GM12878 (cell line): ENCODE data around the gene SPHK2. TPM values are rescaled to one million over a fixed set of nuclear protein-coding genes. Genes with fewer than 3 reads are reported as not detected.

Experiments
- ATAC-seq: fragments of 200-7000 bp; cut with Tn5 transposase; 3 replicates; pipeline ENCODE4 v1.9.1; 2020; ENCODE audit warnings: mild to moderate bottlenecking, moderate library complexity
- BruUV-seq: library from RNA; stranded (reverse); fragments of 400-500 nt; replicated peaks from 2 replicates; lab custom pipeline; 2021; lab: Mats Ljungman, UMichigan
- CTCF ChIA-PET: fragments of 300-600 bp; sonication (Branson Sonifier 250); formaldehyde crosslinking; extraction: SDS; loops from one replicate; lab custom pipeline; 2021; ENCODE audit warnings: inconsistent platforms; lab: Yijun Ruan, JAX
- POLR2A ChIA-PET: fragments of 350-600 bp; formaldehyde crosslinking; extraction: SDS; loops from one replicate; lab custom pipeline; 2021; ENCODE audit warnings: inconsistent platforms; lab: Charles Lee
- RAD21 ChIA-PET: fragments of 300-600 bp; sonication (Branson Sonifier 250); formaldehyde crosslinking; loops from one replicate; lab custom pipeline; 2023; ENCODE audit warnings: antibody characterized with exemption; ENCODE audit not compliant: unreplicated experiment; lab: Charles Lee
- SMC1A ChIA-PET: fragments of 300-600 bp; sonication (Branson Sonifier 250); formaldehyde crosslinking; loops from one replicate; lab custom pipeline; 2023; ENCODE audit not compliant: unreplicated experiment, uncharacterized antibody; lab: Charles Lee
- DNase-seq: peaks from one replicate; pipeline ENCODE4 v3.0.0-alpha.2; 2011; ENCODE audit warnings: low read depth, low spot score
- FAIRE-seq: peaks from 3 replicates; lab custom pipeline; 2011; peaks lifted over from hg19 to GRCh38; lab: Jason Lieb, UNC
- H2AFZ ChIP-seq: 2 replicates; pipeline ENCODE4 v1.6.0; 2011; ENCODE audit warnings: low read depth, low read length, control low read depth; ENCODE audit not compliant: control insufficient read depth
- H3K27ac ChIP-seq: 2 replicates; pipeline ENCODE4 v1.5.1; 2011; ENCODE audit warnings: control low read depth; ENCODE audit not compliant: control insufficient read depth, insufficient read depth
- H3K27me3 ChIP-seq, 2 experiments: replicated peaks in 1 of 2; 2 replicates each; pipeline versions ENCODE4 v1.6.0 to v1.6.1; 2011; ENCODE audit warnings: low read length in 1 of 2; ENCODE audit not compliant: control insufficient read depth in 2 of 2, insufficient read depth in 2 of 2
- H3K36me3 ChIP-seq, 2 experiments: 2 replicates each; pipeline ENCODE4 v1.5.1; 2011; ENCODE audit warnings: low read length in 1 of 2; ENCODE audit not compliant: control insufficient read depth in 2 of 2, insufficient read depth in 2 of 2
- H3K4me1 ChIP-seq: 2 replicates; pipeline ENCODE4 v1.6.1; 2011; ENCODE audit warnings: mild to moderate bottlenecking, low read length, moderate library complexity, mixed read lengths; ENCODE audit not compliant: control insufficient read depth, insufficient read depth
- H3K4me2 ChIP-seq: 2 replicates; pipeline ENCODE4 v1.6.0; 2011; ENCODE audit warnings: control low read depth; ENCODE audit not compliant: control insufficient read depth, insufficient read depth
- H3K4me3 ChIP-seq: fragments of 200-600 bp; sonication (generic); 2 replicates; pipeline ENCODE4 v1.5.1; 2016
- H3K79me2 ChIP-seq: 2 replicates; pipeline ENCODE4 v1.6.0; 2011; ENCODE audit warnings: low read length; ENCODE audit not compliant: control insufficient read depth, insufficient read depth
- H3K9ac ChIP-seq: 2 replicates; pipeline ENCODE4 v1.8.0; 2011; ENCODE audit warnings: low read length, control low read depth, mixed read lengths; ENCODE audit not compliant: control insufficient read depth, insufficient read depth
- H3K9me3 ChIP-seq: replicated peaks from 3 replicates; pipeline ENCODE4 v1.5.1; 2011; ENCODE audit warnings: mild to moderate bottlenecking, low read length; ENCODE audit not compliant: control insufficient read depth, insufficient read depth
- H4K20me1 ChIP-seq: 2 replicates; pipeline ENCODE4 v1.6.0; 2011; ENCODE audit not compliant: control insufficient read depth, insufficient read depth
- CBFB ChIP-seq: IDR thresholded peaks from 2 replicates; pipeline ENCODE4 v1.6.1; 2016; ENCODE audit warnings: antibody characterized with exemption, low read depth
- CTCF ChIP-seq, 3 experiments: IDR thresholded peaks in 2 of 3; conservative IDR thresholded peaks in 1 of 3; 2 replicates each; pipeline ENCODE4 v1.5.1; 2011; ENCODE audit warnings: low read depth in 3 of 3, low read length in 3 of 3, mild to moderate bottlenecking in 3 of 3, control low read depth in 2 of 3, moderate library complexity in 2 of 3, inconsistent platforms in 1 of 3, mixed read lengths in 1 of 3; ENCODE audit not compliant: control insufficient read depth in 2 of 3, insufficient read depth in 1 of 3; ENCODE audit errors: extremely low read depth in 1 of 3
- E4F1 ChIP-seq: fragments of 450-650 bp; IDR thresholded peaks from 2 replicates; pipeline ENCODE4 v1.6.1; 2018; ENCODE audit warnings: borderline replicate concordance, mild to moderate bottlenecking; ENCODE audit not compliant: partially characterized antibody
- EP300 ChIP-seq, 2 experiments: fragments of 150-350 bp in 1 of 2; IDR thresholded peaks; 2 replicates each; pipeline ENCODE4 v1.6.1; 2011 to 2012; ENCODE audit warnings: low read depth in 2 of 2, low read length in 2 of 2, borderline replicate concordance in 1 of 2, improper control_type of control experiment in 1 of 2, inconsistent platforms in 1 of 2; ENCODE audit not compliant: control insufficient read depth in 1 of 2
- MEF2B ChIP-seq: fragments of 450-650 bp; IDR thresholded peaks from 2 replicates; pipeline ENCODE4 v1.6.1; 2018; ENCODE audit warnings: mild to moderate bottlenecking, moderate library complexity; ENCODE audit not compliant: partially characterized antibody, poor library complexity, severe bottlenecking
- MYC ChIP-seq: IDR thresholded peaks from 2 replicates; pipeline ENCODE4 v1.6.1; 2011; ENCODE audit warnings: mild to moderate bottlenecking, low read length, moderate library complexity, inconsistent platforms; ENCODE audit not compliant: insufficient read depth, insufficient replicate concordance, insufficient read length, severe bottlenecking
- RFX5 ChIP-seq: IDR thresholded peaks from 2 replicates; pipeline ENCODE4 v1.6.1; 2011; ENCODE audit warnings: low read depth, low read length, improper control_type of control experiment
- SREBF1 ChIP-seq: IDR thresholded peaks from 2 replicates; pipeline ENCODE4 v1.6.1; 2012; ENCODE audit warnings: mild to moderate bottlenecking, low read length
- ZNF384 ChIP-seq: IDR thresholded peaks from 2 replicates; pipeline ENCODE4 v1.6.1; 2012; ENCODE audit warnings: low read depth, mild to moderate bottlenecking, low read length, improper control_type of control experiment, borderline replicate concordance
- WGBS: methylation state at CpG from one replicate; pipeline ENCODE4 v1.1.6; 2016; ENCODE audit warnings: low lambda C conversion rate; ENCODE audit not compliant: insufficient replicate concordance, insufficient coverage; ENCODE audit errors: missing lambda C conversion rate; 5-methylcytosine and 5-hydroxymethylcytosine counted together
- in situ Hi-C: fragments of 300-500 bp; cut with MboI; formaldehyde crosslinking; loops from 9 replicates; pipeline ENCODE4 v1.14.3; 2018; ENCODE audit warnings: mixed read lengths
- intact Hi-C: fragments of 100-400 bp; cut with micrococcal nuclease; formaldehyde crosslinking; loops from one replicate; pipeline ENCODE4 v1.14.2; 2022; ENCODE audit not compliant: unreplicated experiment
- polyA plus RNA-seq, 11 experiments: library from polyadenylated mRNA; depleted of rRNA in 4 of 11; unstranded in 6 of 11; stranded (reverse) in 5 of 11; fragments of >200 nt; fragmentation: Nextera tagmentation in 4 of 11; fragmentation: Illumina TruSeq in 1 of 11; extraction: Ambion mirVana in 4 of 11; extraction: Trizol in 1 of 11; gene quantifications; 1 replicate in 1 of 11; 2 replicates in 10 of 11; pipeline versions ENCODE4 v1.2.1 to v1.2.3, GENCODE V29; 2011 to 2016; ENCODE audit warnings: inconsistent platforms in 2 of 11, missing spikeins in 2 of 11, low read depth in 1 of 11
- total RNA-seq, 4 experiments: library from RNA; depleted of rRNA in 3 of 4; stranded (reverse); fragments of >200 nt in 3 of 4; fragmentation: Illumina TruSeq in 1 of 4; extraction: Trizol in 1 of 4; gene quantifications; 2 replicates each; pipeline versions ENCODE4 v1.2.1 to v1.2.3, GENCODE V29; 2013 to 2021
- TF ChIP-seq, protein P1 (sequence below): IDR thresholded peaks from 2 replicates; pipeline ENCODE4 v1.6.1; 2012; ENCODE audit warnings: low read length, inconsistent platforms
- TF ChIP-seq, protein P2 (sequence below): fragments of 450-650 bp; IDR thresholded peaks from 2 replicates; pipeline ENCODE4 v1.6.1; 2016; ENCODE audit warnings: mild to moderate bottlenecking, moderate library complexity, borderline replicate concordance

The SPHK2 gene
- total and polyA plus RNA-seq, 10 of the 15 experiments (the other 5 are each of a cell fraction or from before 2014, with no cell fraction given) = 0.37 to 40.5 (median 11.2) TPM

GRCh38 chr19:48674216-48674809 is 55.0 kb downstream of the SPHK2 start:
- DNase-seq (no peak), FAIRE-seq (no peak), ATAC-seq (no peak)
- WGBS = 85% methylated on average over 10 of the region's 19 CpGs
- CTCF ChIA-PET = interaction anchor here (0.6 to 3.1 kb wide), 18 partner anchors 11 to 315 kb away, joined by 3 to 20 read pairs (median 4); partner anchors contain the start of genes CA11 and HSD17B14
- Histone ChIP-seq H3K4me1 (no peaks in the 10 kb centered on the region), H3K4me3 (no peak overlapping the region), H3K27ac (no peak overlapping the region), H3K4me2 (no peak overlapping the region), H3K27me3 (peaks cover 0 to 2% of the 10 kb centered on the region in 2 experiments; a peak in 2 of 4 replicates), H3K9me3 (no peaks in the 10 kb centered on the region; the same call in 2 of the 3 replicates), H3K36me3 (no peaks in the 10 kb centered on the region), H2AFZ (no peak overlapping the region), H4K20me1 (no peaks in the 10 kb centered on the region), H3K79me2 (no peaks in the 10 kb centered on the region), H3K9ac (no peak overlapping the region)
- RAD21 ChIA-PET = interaction anchor here (0.6 to 1.5 kb wide), 6 partner anchors 9 to 168 kb away, joined by 3 to 7 read pairs (median 4); partner anchors contain the start of gene CA11
- intact Hi-C loops (no loop called here), in situ Hi-C loops (no loop called here)
- POLR2A ChIA-PET = interaction anchor here (0.5 to 1.2 kb wide), 4 partner anchors 15 to 112 kb away, joined by 3 to 4 read pairs (median 4); partner anchors contain the start of gene CA11
- no TSS peak for BruUV-seq
- SMC1A ChIA-PET = interaction anchor here (1.0 to 1.9 kb wide), 7 partner anchors 9 to 169 kb away, joined by 3 to 11 read pairs (median 3); partner anchors contain the start of genes CA11 and HSD17B14
- TF ChIP-seq EP300 (IDR thresholded peaks at IDR 0.05; ENCODE audit: borderline replicate concordance in 1 of 2, control insufficient read depth in 1 of 2, low read depth in 2 of 2, low read length in 2 of 2) = no peak
- TF ChIP-seq, protein P1, sequence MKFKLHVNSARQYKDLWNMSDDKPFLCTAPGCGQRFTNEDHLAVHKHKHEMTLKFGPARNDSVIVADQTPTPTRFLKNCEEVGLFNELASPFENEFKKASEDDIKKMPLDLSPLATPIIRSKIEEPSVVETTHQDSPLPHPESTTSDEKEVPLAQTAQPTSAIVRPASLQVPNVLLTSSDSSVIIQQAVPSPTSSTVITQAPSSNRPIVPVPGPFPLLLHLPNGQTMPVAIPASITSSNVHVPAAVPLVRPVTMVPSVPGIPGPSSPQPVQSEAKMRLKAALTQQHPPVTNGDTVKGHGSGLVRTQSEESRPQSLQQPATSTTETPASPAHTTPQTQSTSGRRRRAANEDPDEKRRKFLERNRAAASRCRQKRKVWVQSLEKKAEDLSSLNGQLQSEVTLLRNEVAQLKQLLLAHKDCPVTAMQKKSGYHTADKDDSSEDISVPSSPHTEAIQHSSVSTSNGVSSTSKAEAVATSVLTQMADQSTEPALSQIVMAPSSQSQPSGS = no peak
- no peak for TF ChIP-seq ZNF384
- TF ChIP-seq E4F1 = no peak
- TF ChIP-seq, protein P2, sequence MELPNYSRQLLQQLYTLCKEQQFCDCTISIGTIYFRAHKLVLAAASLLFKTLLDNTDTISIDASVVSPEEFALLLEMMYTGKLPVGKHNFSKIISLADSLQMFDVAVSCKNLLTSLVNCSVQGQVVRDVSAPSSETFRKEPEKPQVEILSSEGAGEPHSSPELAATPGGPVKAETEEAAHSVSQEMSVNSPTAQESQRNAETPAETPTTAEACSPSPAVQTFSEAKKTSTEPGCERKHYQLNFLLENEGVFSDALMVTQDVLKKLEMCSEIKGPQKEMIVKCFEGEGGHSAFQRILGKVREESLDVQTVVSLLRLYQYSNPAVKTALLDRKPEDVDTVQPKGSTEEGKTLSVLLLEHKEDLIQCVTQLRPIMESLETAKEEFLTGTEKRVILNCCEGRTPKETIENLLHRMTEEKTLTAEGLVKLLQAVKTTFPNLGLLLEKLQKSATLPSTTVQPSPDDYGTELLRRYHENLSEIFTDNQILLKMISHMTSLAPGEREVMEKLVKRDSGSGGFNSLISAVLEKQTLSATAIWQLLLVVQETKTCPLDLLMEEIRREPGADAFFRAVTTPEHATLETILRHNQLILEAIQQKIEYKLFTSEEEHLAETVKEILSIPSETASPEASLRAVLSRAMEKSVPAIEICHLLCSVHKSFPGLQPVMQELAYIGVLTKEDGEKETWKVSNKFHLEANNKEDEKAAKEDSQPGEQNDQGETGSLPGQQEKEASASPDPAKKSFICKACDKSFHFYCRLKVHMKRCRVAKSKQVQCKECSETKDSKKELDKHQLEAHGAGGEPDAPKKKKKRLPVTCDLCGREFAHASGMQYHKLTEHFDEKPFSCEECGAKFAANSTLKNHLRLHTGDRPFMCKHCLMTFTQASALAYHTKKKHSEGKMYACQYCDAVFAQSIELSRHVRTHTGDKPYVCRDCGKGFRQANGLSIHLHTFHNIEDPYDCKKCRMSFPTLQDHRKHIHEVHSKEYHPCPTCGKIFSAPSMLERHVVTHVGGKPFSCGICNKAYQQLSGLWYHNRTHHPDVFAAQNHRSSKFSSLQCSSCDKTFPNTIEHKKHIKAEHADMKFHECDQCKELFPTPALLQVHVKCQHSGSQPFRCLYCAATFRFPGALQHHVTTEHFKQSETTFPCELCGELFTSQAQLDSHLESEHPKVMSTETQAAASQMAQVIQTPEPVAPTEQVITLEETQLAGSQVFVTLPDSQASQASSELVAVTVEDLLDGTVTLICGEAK = no peak
- no peak for TF ChIP-seq CBFB
- no peak for TF ChIP-seq SREBF1
- no peak for TF ChIP-seq MEF2B
- no peak for TF ChIP-seq CTCF (IDR thresholded peaks at IDR 0.05 in 2 of 3, conservative IDR thresholded peaks at IDR 0.05 in 1 of 3; ENCODE audit: control insufficient read depth in 2 of 3, extremely low read depth in 1 of 3, insufficient read depth in 1 of 3, low read depth in 3 of 3, low read length in 3 of 3)
- no peak for TF ChIP-seq MYC
- TF ChIP-seq RFX5 = no peak
